GM23338 (cell line): Measurements from ENCODE around the gene EIF3L. TPM values are rescaled to one million over a fixed set of nuclear protein-coding genes. Genes with fewer than 3 reads are reported as not detected.
A peak's percentile ranks its signal among the peaks of the same experiment; 100 is the strongest.

Experiments used
- ATAC-seq: fragments of 200-7000 bp; cut with Tn5 transposase; 3 replicates; pipeline ENCODE4 v1.9.1; 2020
- DNase-seq: peaks from one replicate; pipeline ENCODE4 v3.0.0-alpha.2; 2015; ENCODE audit warnings: low spot score
- H2AFZ ChIP-seq: fragments of 200-600 bp; sonication (generic); 2 replicates; pipeline ENCODE4 v1.8.0; 2016; ENCODE audit warnings: antibody characterized with exemption, mild to moderate bottlenecking, moderate library complexity
- H3F3A ChIP-seq: fragments of 200-600 bp; sonication (generic); replicated peaks from 2 replicates; pipeline ENCODE4 v1.8.0; 2017; ENCODE audit warnings: antibody characterized with exemption, mixed run types, low read depth
- H3K27ac ChIP-seq: fragments of 200-600 bp; sonication (generic); 2 replicates; pipeline ENCODE4 v1.6.1; 2016; ENCODE audit warnings: low read depth
- H3K27me3 ChIP-seq: fragments of 200-600 bp; sonication (generic); 2 replicates; pipeline ENCODE4 v1.8.0; 2016; ENCODE audit warnings: mild to moderate bottlenecking, mixed run types, moderate library complexity; ENCODE audit not compliant: insufficient read depth
- H3K36me3 ChIP-seq: fragments of 200-600 bp; sonication (generic); 2 replicates; pipeline ENCODE4 v1.8.0; 2016; ENCODE audit warnings: mild to moderate bottlenecking; ENCODE audit not compliant: insufficient read depth
- H3K4me1 ChIP-seq: fragments of 200-600 bp; sonication (generic); 2 replicates; pipeline ENCODE4 v1.8.0; 2016; ENCODE audit warnings: mild to moderate bottlenecking, moderate library complexity; ENCODE audit not compliant: insufficient read depth
- H3K4me2 ChIP-seq: fragments of 200-600 bp; sonication (generic); 2 replicates; pipeline ENCODE4 v1.7.1; 2017; ENCODE audit warnings: mixed run types
- H3K4me3 ChIP-seq: fragments of 200-600 bp; sonication (generic); 2 replicates; pipeline ENCODE4 v1.6.1; 2016; ENCODE audit warnings: mixed run types
- H3K79me2 ChIP-seq: fragments of 200-600 bp; sonication (generic); replicated peaks from 2 replicates; pipeline ENCODE4 v1.8.0; 2017; ENCODE audit warnings: mild to moderate bottlenecking; ENCODE audit not compliant: insufficient read depth
- H3K9me2 ChIP-seq: fragments of 200-600 bp; sonication (generic); 2 replicates; pipeline ENCODE4 v1.8.0; 2017; ENCODE audit not compliant: insufficient read depth
- H4K20me1 ChIP-seq: fragments of 200-600 bp; sonication (generic); replicated peaks from 2 replicates; pipeline ENCODE4 v1.8.0; 2017; ENCODE audit warnings: mild to moderate bottlenecking; ENCODE audit not compliant: insufficient read depth
- H3K27ac Mint-ChIP-seq: 2 replicates; pipeline ENCODE4 v1.8.0; 2020; ENCODE audit warnings: inconsistent platforms, mild to moderate bottlenecking, moderate library complexity, mixed read lengths
- H3K27me3 Mint-ChIP-seq: 3 replicates; pipeline ENCODE4 v1.8.0; 2022; ENCODE audit warnings: low read depth, mild to moderate bottlenecking, moderate library complexity, mixed read lengths, inconsistent platforms; ENCODE audit not compliant: insufficient read depth, poor library complexity
- H3K36me3 Mint-ChIP-seq: 3 replicates; pipeline ENCODE4 v1.8.0; 2021; ENCODE audit warnings: low read depth, mild to moderate bottlenecking, inconsistent platforms, moderate library complexity, mixed read lengths
- H3K4me1 Mint-ChIP-seq: 3 replicates; pipeline ENCODE4 v1.8.0; 2020; ENCODE audit warnings: mild to moderate bottlenecking, inconsistent platforms, mixed read lengths
- H3K4me3 Mint-ChIP-seq: 3 replicates; pipeline ENCODE4 v1.8.0; 2021; ENCODE audit warnings: moderate library complexity, mild to moderate bottlenecking, inconsistent platforms, mixed read lengths
- H3K9me3 Mint-ChIP-seq: 3 replicates; pipeline ENCODE4 v1.8.0; 2020; ENCODE audit warnings: moderate library complexity, mild to moderate bottlenecking, inconsistent platforms, mixed read lengths
- CREB1 ChIP-seq: fragments of 250-450 bp; sonication (Bioruptor Pico); IDR thresholded peaks from 2 replicates; pipeline ENCODE4 v1.5.0; 2020; ENCODE audit warnings: low read depth, mild to moderate bottlenecking, moderate library complexity
- EZH2 ChIP-seq: fragments of 200-600 bp; sonication (generic); IDR thresholded peaks from one replicate; pipeline ENCODE4 v1.8.0; 2017; ENCODE audit warnings: antibody characterized with exemption, mild to moderate bottlenecking, low read depth; ENCODE audit not compliant: unreplicated experiment
- JUNB ChIP-seq: IDR thresholded peaks from one replicate; pipeline ENCODE4 v1.6.1; 2016; ENCODE audit warnings: antibody characterized with exemption; ENCODE audit not compliant: unreplicated experiment
- NANOG ChIP-seq: IDR thresholded peaks from 2 replicates; pipeline ENCODE4 v1.6.1; 2016; ENCODE audit warnings: antibody characterized with exemption, borderline replicate concordance
- POLR2AphosphoS5 ChIP-seq: IDR thresholded peaks from 2 replicates; pipeline ENCODE4 v1.6.1; 2016; ENCODE audit warnings: antibody characterized with exemption, low read depth
- STAT1 ChIP-seq: IDR thresholded peaks from one replicate; pipeline ENCODE4 v1.6.1; 2016; ENCODE audit warnings: antibody characterized with exemption; ENCODE audit not compliant: unreplicated experiment
- ZNF114 ChIP-seq: fragments of 250-450 bp; sonication (Bioruptor Pico); IDR thresholded peaks from 2 replicates; pipeline ENCODE4 v1.5.0; 2020; ENCODE audit warnings: mild to moderate bottlenecking, moderate library complexity
- ZNF331 ChIP-seq: fragments of 250-450 bp; sonication (Bioruptor Pico); IDR thresholded peaks from 2 replicates; pipeline ENCODE4 v1.5.0; 2020; ENCODE audit warnings: low read depth, mild to moderate bottlenecking, moderate library complexity
- polyA plus RNA-seq: library from polyadenylated mRNA; unstranded; fragments of >200 nt; fragmentation: Nextera tagmentation; extraction: Ambion mirVana; gene quantifications from 2 replicates; pipeline ENCODE4 v1.2.1, GENCODE V29; 2016
- total RNA-seq: library from RNA; depleted of rRNA; stranded (reverse); fragments of >200 nt; shearing (Covaris generic); gene quantifications from 2 replicates; pipeline ENCODE4 v1.2.3, GENCODE V29; 2014
- TF ChIP-seq, protein P1 (sequence below): IDR thresholded peaks from one replicate; pipeline ENCODE4 v1.6.1; 2018; ENCODE audit warnings: antibody characterized with exemption; ENCODE audit not compliant: unreplicated experiment
- TF ChIP-seq, protein P2 (sequence below), 2 experiments: fragments of 200-600 bp in 1 of 2; sonication (generic) in 1 of 2; conservative IDR thresholded peaks; 2 replicates each; pipeline versions ENCODE4 v1.5.1 to v1.6.1; 2016 to 2017; ENCODE audit warnings: antibody characterized with exemption in 2 of 2, low read depth in 2 of 2, mild to moderate bottlenecking in 2 of 2, moderate library complexity in 1 of 2
- TF ChIP-seq, protein P3 (sequence below): IDR thresholded peaks from 2 replicates; pipeline ENCODE4 v1.6.1; 2016; ENCODE audit warnings: antibody characterized with exemption

Gene EIF3L
- total and polyA plus RNA-seq, 2 experiments from 2014 or later, result 430 to 459 TPM

DNA sequence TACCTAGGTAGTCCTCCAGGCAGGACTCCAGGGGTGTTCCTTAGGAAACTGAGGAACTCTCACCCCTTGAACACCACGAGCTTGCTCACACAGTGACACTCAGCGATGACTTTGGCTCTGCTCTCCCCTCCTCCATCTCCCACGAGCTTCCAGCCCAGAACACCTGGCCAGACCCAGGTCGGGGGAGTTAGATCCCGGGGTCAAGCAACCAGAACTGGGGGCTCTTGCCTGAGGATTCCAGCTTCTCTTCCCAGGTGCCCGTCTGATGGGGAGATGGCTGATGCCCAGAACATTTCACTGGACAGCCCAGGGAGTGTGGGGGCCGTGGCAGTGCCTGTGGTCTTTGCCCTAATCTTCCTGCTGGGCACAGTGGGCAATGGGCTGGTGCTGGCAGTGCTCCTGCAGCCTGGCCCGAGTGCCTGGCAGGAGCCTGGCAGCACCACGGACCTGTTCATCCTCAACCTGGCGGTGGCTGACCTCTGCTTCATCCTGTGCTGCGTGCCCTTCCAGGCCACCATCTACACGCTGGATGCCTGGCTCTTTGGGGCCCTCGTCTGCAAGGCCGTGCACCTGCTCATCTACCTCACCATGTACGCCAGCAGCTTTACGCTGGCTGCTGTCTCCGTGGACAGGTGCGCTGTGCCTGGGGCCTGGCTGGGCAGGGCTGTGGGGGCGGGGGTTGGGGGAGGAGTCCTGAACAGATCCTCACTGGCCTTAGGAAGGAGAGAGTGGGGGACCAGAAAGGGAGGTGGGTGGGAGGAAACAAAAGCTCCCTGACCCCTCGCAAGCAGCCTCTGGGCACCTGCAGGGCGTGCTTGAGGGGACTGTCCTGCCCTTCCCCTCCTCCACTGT lies 25.9 kb upstream of the EIF3L start, which contains the start of gene GALR3:
Gene GALR3 (plus strand): TSS at position 249 of the 852 bp plus-strand sequence. CDS start 25 bp downstream, at position 274.
- no peak within 1 kb of the TSS for H3K27ac ChIP-seq
- H3K36me3 ChIP-seq, result no peaks in the 10 kb centered on the region
- no peaks in the 10 kb centered on the region for H3K9me2 ChIP-seq
- Mint-ChIP-seq H3K27me3 (peaks cover 58% of the 10 kb centered on the region), H3K36me3 (no peaks in the 10 kb centered on the region; the same call in 2 of the 3 replicates), H3K27ac (peak within 1 kb of the TSS; percentile 55; the same call in 1 of the 2 replicates), H3K4me1 (peaks cover 39% of the 10 kb centered on the region), H3K4me3 (peak within 1 kb of the TSS; percentile 66), H3K9me3 (no peaks in the 10 kb centered on the region; the same call in 2 of the 3 replicates)
- peak within 1 kb of the TSS; percentile 75; the same call in 1 of the 2 replicates for H3K4me2 ChIP-seq
- H3K4me1 ChIP-seq, result peaks cover 33% of the 10 kb centered on the region
- ATAC-seq (peak; percentile 2; the same call in 1 of the 3 replicates), DNase-seq (no peak)
- H3F3A ChIP-seq, result peaks cover 20% of the 10 kb centered on the region
- peak within 1 kb of the TSS; percentile 28; the same call in 1 of the 2 replicates for H2AFZ ChIP-seq
- H4K20me1 ChIP-seq, result no peaks in the 10 kb centered on the region
- no peaks in the 10 kb centered on the region for H3K79me2 ChIP-seq
- no peak for TF ChIP-seq EZH2
- TF ChIP-seq STAT1, result no peak
- TF ChIP-seq, protein P1, sequence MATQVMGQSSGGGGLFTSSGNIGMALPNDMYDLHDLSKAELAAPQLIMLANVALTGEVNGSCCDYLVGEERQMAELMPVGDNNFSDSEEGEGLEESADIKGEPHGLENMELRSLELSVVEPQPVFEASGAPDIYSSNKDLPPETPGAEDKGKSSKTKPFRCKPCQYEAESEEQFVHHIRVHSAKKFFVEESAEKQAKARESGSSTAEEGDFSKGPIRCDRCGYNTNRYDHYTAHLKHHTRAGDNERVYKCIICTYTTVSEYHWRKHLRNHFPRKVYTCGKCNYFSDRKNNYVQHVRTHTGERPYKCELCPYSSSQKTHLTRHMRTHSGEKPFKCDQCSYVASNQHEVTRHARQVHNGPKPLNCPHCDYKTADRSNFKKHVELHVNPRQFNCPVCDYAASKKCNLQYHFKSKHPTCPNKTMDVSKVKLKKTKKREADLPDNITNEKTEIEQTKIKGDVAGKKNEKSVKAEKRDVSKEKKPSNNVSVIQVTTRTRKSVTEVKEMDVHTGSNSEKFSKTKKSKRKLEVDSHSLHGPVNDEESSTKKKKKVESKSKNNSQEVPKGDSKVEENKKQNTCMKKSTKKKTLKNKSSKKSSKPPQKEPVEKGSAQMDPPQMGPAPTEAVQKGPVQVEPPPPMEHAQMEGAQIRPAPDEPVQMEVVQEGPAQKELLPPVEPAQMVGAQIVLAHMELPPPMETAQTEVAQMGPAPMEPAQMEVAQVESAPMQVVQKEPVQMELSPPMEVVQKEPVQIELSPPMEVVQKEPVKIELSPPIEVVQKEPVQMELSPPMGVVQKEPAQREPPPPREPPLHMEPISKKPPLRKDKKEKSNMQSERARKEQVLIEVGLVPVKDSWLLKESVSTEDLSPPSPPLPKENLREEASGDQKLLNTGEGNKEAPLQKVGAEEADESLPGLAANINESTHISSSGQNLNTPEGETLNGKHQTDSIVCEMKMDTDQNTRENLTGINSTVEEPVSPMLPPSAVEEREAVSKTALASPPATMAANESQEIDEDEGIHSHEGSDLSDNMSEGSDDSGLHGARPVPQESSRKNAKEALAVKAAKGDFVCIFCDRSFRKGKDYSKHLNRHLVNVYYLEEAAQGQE, result no peak
- TF ChIP-seq CREB1, result no peak
- TF ChIP-seq NANOG, result no peak
- TF ChIP-seq, protein P2, sequence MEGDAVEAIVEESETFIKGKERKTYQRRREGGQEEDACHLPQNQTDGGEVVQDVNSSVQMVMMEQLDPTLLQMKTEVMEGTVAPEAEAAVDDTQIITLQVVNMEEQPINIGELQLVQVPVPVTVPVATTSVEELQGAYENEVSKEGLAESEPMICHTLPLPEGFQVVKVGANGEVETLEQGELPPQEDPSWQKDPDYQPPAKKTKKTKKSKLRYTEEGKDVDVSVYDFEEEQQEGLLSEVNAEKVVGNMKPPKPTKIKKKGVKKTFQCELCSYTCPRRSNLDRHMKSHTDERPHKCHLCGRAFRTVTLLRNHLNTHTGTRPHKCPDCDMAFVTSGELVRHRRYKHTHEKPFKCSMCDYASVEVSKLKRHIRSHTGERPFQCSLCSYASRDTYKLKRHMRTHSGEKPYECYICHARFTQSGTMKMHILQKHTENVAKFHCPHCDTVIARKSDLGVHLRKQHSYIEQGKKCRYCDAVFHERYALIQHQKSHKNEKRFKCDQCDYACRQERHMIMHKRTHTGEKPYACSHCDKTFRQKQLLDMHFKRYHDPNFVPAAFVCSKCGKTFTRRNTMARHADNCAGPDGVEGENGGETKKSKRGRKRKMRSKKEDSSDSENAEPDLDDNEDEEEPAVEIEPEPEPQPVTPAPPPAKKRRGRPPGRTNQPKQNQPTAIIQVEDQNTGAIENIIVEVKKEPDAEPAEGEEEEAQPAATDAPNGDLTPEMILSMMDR (conservative IDR thresholded peaks at IDR 0.05; ENCODE audit: low read depth in 2 of 2), result no peak
- no peak for TF ChIP-seq POLR2AphosphoS5
- TF ChIP-seq JUNB, result no peak
- TF ChIP-seq, protein P3, sequence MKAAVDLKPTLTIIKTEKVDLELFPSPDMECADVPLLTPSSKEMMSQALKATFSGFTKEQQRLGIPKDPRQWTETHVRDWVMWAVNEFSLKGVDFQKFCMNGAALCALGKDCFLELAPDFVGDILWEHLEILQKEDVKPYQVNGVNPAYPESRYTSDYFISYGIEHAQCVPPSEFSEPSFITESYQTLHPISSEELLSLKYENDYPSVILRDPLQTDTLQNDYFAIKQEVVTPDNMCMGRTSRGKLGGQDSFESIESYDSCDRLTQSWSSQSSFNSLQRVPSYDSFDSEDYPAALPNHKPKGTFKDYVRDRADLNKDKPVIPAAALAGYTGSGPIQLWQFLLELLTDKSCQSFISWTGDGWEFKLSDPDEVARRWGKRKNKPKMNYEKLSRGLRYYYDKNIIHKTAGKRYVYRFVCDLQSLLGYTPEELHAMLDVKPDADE, result no peak
- TF ChIP-seq ZNF331, result no peak
- TF ChIP-seq ZNF114 (CRISPR knock-in tag), result no peak
- peaks cover 68% of the 10 kb centered on the region for H3K27me3 ChIP-seq
- H3K4me3 ChIP-seq, result peak within 1 kb of the TSS; percentile 47
